ENCODE data around the gene STING1. TPM values are rescaled to one million over a fixed set of nuclear protein-coding genes. Genes with fewer than 3 reads are reported as not detected.

The STING1 gene
- total RNA-seq, 2 donors from 2014 or later = 6.7 to 24.4 TPM

DNA sequence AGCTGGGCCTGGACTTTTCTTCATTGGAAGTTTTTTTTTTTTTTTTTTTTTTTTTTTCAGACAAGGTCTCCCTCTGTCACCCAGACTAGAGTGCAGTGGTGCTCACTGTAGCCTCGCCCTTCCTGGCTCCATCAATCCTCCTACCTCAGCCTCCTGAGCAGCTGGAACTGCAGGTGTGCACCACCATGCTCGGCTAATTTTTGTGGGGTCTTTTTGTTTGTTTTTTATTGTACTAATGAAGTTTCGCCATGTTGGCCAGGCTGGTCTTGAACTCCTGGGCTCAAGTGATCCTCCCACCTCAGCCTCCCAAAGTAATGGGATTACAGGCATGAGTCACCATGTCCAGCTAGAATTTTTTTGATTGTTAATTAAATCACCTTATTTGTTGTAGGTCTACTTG lies 46.9 kb downstream of the STING1 start:
- Histone ChIP-seq H3K36me3 (replicated peaks in 1 of 2; ENCODE audit: insufficient read depth in 1 of 2, low read depth in 2 of 2) (no peaks in the 10 kb centered on the region), H3K27me3 (no peaks in the 10 kb centered on the region), H3K27ac (no peak overlapping the region), H3K4me1 (peaks cover 10% of the 10 kb centered on the region), H3K4me3 (no peak overlapping the region), H3K9me3 (no peaks in the 10 kb centered on the region)
- 93 to 94% methylated on average over 3 of the region's 3 CpGs for WGBS, 2 donors
- TF ChIP-seq POLR2A (IDR thresholded peaks at IDR 0.05) = no peak
- TF ChIP-seq, protein P1, sequence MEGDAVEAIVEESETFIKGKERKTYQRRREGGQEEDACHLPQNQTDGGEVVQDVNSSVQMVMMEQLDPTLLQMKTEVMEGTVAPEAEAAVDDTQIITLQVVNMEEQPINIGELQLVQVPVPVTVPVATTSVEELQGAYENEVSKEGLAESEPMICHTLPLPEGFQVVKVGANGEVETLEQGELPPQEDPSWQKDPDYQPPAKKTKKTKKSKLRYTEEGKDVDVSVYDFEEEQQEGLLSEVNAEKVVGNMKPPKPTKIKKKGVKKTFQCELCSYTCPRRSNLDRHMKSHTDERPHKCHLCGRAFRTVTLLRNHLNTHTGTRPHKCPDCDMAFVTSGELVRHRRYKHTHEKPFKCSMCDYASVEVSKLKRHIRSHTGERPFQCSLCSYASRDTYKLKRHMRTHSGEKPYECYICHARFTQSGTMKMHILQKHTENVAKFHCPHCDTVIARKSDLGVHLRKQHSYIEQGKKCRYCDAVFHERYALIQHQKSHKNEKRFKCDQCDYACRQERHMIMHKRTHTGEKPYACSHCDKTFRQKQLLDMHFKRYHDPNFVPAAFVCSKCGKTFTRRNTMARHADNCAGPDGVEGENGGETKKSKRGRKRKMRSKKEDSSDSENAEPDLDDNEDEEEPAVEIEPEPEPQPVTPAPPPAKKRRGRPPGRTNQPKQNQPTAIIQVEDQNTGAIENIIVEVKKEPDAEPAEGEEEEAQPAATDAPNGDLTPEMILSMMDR (IDR thresholded peaks at IDR 0.05) = no peak
- DNase-seq (no peak), ATAC-seq (no peak)
- intact Hi-C loops (cut with DNase I) = no loop called here

DNA sequence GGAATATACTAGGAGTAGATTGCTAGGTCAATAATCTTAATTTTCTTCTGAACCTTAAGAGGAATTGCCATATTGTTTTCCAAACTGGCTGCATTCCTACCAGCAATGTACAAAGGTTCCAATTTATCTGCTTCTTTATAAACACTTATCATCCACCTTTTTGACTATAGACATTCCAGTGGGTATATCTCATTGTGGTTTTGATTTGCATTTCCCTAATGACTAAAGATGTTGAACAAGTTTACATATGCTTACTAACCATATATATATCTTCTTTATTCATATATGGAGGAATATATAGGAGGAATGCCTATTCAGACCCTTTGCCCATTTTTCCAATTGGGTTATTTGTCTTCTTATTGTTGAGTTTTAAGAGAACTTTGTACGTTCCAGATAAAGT lies 50.9 kb downstream of the STING1 start:
- no peak overlapping the region for H3K27ac ChIP-seq
- H3K27me3 ChIP-seq = no peaks in the 10 kb centered on the region
- WGBS, 2 donors = 61 to 70% methylated on average over 1 of the region's 1 CpG
- H3K9me3 ChIP-seq = no peaks in the 10 kb centered on the region
- H3K4me3 ChIP-seq = no peak overlapping the region
- no peaks in the 10 kb centered on the region for H3K4me1 ChIP-seq
- DNase-seq (no peak), ATAC-seq (no peak)
- TF ChIP-seq POLR2A (IDR thresholded peaks at IDR 0.05) = no peak
- TF ChIP-seq, protein P1 (IDR thresholded peaks at IDR 0.05) = no peak
- H3K36me3 ChIP-seq (replicated peaks in 1 of 2; ENCODE audit: insufficient read depth in 1 of 2, low read depth in 2 of 2) = no peaks in the 10 kb centered on the region
- intact Hi-C loops (cut with DNase I) = no loop called here

DNA sequence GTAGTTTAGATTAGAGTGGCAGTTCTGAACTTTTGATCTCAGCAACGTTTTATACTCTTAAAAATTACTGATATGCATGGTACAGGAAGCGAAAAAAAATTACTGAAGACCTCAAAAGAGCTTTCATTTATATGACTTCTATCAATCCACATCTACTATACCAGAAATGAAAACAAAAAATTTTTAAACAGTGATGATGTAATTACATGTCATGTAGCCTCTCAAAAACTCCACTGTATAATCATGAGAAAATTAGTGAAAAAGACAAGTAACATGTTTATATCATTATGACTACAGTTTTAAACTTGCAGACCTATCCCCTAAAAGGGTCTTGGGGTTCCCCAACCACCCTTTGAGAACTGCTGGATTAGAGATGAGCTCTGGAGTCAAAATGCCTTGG lies 52.5 kb downstream of the STING1 start:
- 73 to 82% methylated on average over 2 of the region's 2 CpGs for WGBS, 2 donors
- H3K36me3 ChIP-seq (replicated peaks in 1 of 2; ENCODE audit: insufficient read depth in 1 of 2, low read depth in 2 of 2) = no peaks in the 10 kb centered on the region
- DNase-seq (no peak), ATAC-seq (no peak)
- intact Hi-C loops (cut with DNase I) = no loop called here
- H3K27ac ChIP-seq = no peak overlapping the region
- H3K4me1 ChIP-seq = no peaks in the 10 kb centered on the region
- TF ChIP-seq, protein P1 (IDR thresholded peaks at IDR 0.05) = no peak
- TF ChIP-seq POLR2A (IDR thresholded peaks at IDR 0.05) = no peak
- no peak overlapping the region for H3K4me3 ChIP-seq
- H3K27me3 ChIP-seq = no peaks in the 10 kb centered on the region
- H3K9me3 ChIP-seq = no peaks in the 10 kb centered on the region

DNA sequence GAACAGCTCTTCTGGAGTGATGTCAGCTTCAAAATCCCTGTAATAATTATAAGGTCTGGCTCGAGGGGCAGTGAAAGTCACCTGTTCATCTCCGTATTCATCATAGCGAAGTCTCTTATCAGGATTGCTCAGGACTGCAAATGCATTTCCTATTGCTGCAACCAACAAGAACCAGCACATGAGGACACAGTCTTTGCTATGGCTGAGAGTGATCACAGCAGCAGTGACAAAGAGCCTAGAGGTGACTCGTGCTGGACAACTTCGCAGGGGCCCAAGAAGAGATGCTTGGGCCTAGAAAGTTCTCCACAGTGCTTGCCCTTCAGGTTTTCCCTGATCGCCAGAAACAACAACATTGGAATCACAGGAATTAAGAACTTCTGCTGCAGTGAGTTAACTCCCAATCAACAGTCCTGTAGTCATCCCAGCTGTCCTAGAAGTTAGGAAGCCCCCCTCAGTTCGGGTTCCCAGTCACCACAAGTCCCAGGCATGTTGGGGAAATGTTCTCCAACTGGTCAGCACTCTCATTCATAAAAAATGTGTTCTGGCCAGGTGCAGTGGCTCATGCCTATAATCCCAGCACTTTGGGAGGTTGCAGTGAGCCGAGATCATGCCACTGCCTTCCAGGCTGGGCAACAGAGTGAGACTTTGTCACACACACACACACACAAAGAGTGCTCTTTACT lies 56.2 kb downstream of the STING1 start:
- no peak for ATAC-seq
- Histone ChIP-seq H3K9me3 (no peaks in the 10 kb centered on the region), H3K27me3 (no peaks in the 10 kb centered on the region), H3K4me1 (no peaks in the 10 kb centered on the region), H3K36me3 (replicated peaks in 1 of 2; ENCODE audit: insufficient read depth in 1 of 2, low read depth in 2 of 2) (no peaks in the 10 kb centered on the region), H3K27ac (no peak overlapping the region), H3K4me3 (no peak overlapping the region)
- no peak for DNase-seq
- intact Hi-C loops (cut with DNase I) = loop anchor here (10.0 kb wide), 2 partner anchors 88 to 338 kb away; no protein-coding TSS in a partner anchor
- TF ChIP-seq POLR2A (IDR thresholded peaks at IDR 0.05) = no peak
- TF ChIP-seq, protein P1 (IDR thresholded peaks at IDR 0.05) = no peak
- 74 to 84% methylated on average over 3 to 8 of the region's 8 CpGs for WGBS, 2 donors

Small RNAs within 50 kb of the gene (small RNA-seq; reads per million reads assigned to genes)
- gene RNU5B-4P = not detected

Other genes starting within 250 kb of the STING1 start
- 100 to 1,000 TPM in 1 of 2 donors, 10 to 100 TPM in 1; 99.2 to 160 TPM for gene MATR3, start 189.0 kb downstream of the STING1 start, total RNA-seq
- gene PAIP2, start 140.9 kb downstream of the STING1 start, total RNA-seq = 10 to 100 TPM; 29.0 to 54.2 TPM
- under 1 TPM; 0.66 to 0.78 TPM for gene SLC23A1, start 99.5 kb downstream of the STING1 start, total RNA-seq
- gene MZB1, start 92.8 kb downstream of the STING1 start, total RNA-seq = 10 to 100 TPM in 1 of 2 donors, not detected in 1; 12.2 TPM
- 1 to 10 TPM in 1 of 2 donors, under 1 TPM in 1; 0.52 to 1.3 TPM for gene PROB1, start 87.7 kb downstream of the STING1 start, total RNA-seq
- gene SPATA24, start 78.7 kb downstream of the STING1 start, total RNA-seq = 10 to 100 TPM in 1 of 2 donors, not detected in 1; 18.9 TPM
- 1 to 10 TPM; 1.6 to 3.0 TPM for gene DNAJC18, start 43.2 kb downstream of the STING1 start, total RNA-seq
- gene ECSCR, start 20.0 kb downstream of the STING1 start, total RNA-seq = 1 to 10 TPM; 2.6 to 6.2 TPM
- not detected for gene SMIM33, start 11.8 kb downstream of the STING1 start, total RNA-seq
- 100 to 1,000 TPM in 1 of 2 donors, 10 to 100 TPM in 1; 38.9 to 102 TPM for gene UBE2D2, start 78.6 kb upstream of the STING1 start, total RNA-seq
- gene CXXC5, start 165.6 kb upstream of the STING1 start, total RNA-seq = 10 to 100 TPM; 86.6 to 87.7 TPM

All from body of pancreas (tissue), 4 donors.